NCI-H748 treated with DMSO at 0.1 percent for 48 hours (cell line): ENCODE data around the gene AGTRAP.

Experiments used
- DNase-seq: peaks from one replicate; lab custom pipeline; 2025; lab: John Stamatoyannopoulos, UW

AGTRAP gene

DNA sequence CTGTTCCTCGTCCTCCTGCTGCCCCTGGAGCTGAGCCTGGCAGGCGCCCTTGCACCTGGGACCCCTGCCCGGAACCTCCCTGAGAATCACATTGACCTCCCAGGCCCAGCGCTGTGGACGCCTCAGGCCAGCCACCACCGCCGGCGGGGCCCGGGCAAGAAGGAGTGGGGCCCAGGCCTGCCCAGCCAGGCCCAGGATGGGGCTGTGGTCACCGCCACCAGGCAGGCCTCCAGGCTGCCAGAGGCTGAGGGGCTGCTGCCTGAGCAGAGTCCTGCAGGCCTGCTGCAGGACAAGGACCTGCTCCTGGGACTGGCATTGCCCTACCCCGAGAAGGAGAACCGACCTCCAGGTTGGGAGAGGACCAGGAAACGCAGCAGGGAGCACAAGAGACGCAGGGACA lies 29.6 kb upstream of the AGTRAP start:
- DNase-seq, result no peak

DNA sequence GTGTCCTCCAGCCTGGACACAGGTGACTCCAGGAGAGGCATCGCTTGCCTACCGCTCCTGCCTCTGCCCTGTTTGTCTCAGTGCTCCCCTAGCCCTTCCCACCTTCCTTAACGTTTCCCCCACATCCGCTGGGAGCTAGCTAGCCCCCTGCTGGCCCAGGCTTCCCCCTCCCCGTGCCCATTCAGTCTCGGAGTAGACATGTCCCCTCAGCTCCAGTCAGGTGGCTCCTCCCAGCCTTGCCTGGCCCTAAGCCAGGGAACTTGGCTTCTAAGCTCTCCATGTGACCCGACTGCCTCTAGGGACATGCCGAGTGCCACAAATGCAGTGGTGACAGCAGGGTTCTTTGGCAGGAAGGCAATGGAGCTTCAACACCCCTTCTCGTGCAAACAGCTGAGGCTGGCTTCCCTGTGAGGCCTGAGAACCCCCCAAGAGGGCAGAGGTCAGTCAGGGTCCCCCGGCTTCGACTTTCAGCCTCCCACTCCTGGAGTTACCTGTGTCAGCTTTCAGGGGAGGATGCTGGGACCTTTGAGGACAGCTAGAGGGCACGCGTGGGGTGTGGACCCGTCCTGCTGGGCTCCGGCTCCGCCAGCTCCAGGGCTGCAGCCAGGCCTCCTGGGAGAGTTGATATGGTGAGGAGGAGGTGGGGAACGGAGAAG lies 28.2 kb upstream of the AGTRAP start:
- no peak for DNase-seq

DNA sequence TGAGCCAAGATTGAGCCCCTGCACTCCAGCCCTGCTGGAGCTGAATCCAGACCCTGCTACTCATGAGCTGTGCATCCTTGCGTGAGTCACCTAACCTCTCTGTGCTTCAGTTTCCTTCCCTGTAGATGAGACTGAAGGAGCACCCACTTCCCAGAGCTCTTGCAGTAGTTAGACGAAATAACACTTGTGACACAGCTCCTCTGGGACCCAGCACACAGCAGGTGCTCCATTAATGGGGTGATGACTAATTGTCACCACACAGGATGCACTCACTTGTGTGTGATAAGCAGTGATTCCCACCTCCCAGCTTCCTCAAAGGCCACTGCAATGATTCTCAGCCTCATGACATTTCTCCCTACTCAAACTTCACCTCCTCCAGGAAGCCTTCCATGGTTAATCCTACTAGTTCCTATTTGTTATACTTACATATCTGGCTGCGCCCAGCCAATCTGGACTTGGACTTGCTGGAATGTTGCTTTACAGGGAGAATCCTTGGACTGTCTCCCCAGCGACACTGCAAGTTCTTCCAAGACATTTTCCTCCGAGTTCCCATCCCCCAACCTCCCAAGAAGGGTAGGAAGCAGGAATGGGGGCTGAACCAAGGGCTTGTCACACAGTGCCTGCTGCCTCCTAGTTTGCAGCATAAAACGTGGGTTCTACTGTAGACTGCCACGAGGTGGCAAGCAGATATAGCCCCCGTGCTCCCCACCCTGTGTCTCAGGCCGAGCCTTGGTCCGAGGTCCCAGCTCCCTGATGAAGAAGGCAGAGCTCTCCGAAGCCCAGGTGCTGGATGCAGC lies 27.2 kb upstream of the AGTRAP start:
- no peak for DNase-seq

DNA sequence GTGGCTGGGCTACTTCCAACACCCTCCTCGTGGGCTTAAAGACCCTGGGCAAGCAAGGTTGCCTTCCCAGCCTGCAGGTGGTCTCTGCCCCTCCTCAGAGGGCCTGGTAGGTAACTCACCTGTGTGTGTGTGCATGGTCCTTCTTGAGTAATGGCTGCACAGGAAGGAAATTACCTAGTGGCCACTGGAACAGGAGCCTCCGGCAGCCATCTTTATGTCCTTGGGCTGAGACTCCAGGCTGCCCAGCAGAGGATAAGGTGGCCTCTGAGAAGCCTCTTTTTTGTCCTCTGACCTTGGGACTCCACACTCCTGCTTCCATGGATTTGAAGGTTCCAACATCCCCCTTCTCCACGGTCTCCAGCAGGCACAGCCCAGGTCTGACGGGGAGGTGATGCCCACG lies 24.4 kb upstream of the AGTRAP start:
- no peak for DNase-seq

GRCh38 chr1:11712285-11712684 lies 23.7 kb upstream of the AGTRAP start:
- no peak for DNase-seq

DNA sequence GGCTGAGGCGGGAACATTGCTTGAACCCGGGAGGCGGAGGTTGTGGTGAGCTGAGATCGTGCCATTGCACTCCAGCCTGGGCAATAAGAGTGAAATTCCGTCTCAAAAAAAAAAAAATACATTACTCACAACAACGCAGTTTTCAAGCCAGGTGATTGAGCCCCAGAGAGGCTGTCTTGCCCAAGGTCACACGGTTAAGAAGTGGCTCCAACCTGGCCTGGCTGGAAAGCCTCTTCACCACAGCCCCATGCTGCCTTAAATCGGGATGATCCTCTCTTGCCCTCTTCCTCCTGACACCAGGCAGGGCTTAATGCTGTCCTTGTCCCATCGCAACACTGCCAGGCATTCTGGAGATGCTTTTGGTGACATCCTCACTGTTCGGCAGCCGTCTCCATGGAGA lies 22.8 kb upstream of the AGTRAP start:
- no peak for DNase-seq

DNA sequence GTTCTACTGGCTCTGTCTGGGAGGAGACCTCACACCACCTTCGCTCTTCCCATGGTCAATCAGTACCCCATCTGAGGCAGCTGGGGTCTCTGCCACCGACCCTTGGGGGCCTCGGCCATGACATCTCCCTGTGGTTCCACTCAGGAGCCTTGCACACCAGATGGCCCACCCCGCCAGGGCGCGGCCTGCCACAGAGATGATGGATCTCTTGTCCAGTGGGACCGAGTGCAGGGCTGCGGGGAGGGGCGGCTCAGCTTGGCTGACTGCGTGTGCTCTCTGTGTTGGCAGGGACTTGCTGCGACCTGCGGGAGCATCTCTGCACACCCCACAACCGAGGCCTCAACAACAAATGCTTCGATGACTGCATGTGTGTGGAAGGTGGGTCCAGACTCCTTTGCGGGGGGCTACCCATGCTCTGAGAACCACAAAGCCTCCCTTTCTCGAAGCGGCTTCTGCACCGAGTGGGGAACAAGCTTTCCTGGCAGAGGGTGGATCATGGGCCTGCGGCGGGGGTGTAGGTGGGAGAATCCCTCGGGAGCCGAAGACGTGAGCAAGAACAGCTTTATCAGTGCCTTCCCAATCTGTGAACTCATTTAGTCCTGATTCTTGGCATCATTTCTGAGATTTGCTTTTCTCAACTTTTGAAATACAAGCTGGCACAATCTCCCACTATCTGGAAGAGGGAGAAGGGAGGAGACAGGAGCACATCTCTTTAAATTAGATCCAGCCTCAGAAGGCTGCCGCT lies 20.9 kb upstream of the AGTRAP start:
- no peak for DNase-seq

DNA sequence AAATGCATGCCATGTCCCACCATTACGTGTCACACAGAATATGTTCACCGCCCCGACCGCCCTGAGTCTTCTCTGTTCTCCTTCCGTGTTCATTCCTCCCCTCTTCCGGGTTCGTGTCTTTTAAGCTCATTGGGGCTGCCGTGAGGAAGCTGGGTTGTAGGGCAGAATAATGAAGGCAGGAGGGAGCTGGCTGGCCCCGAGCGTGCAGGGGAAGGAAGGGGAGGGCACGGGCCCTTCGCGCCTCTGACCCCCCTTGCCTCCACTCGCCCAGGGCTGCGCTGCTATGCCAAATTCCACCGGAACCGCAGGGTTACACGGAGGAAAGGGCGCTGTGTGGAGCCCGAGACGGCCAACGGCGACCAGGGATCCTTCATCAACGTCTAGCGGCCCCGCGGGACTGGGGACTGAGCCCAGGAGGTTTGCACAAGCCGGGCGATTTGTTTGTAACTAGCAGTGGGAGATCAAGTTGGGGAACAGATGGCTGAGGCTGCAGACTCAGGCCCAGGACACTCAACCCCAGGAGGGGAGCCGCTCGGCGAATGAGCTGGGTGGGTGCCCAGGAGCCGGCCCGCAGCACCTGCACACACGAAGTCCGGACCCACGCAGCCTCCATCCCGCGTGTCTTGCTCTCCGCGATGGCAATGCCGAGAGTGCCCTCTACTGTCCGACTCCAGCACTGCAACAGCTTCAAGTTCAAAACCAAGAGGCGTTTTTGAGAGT lies 16.5 kb upstream of the AGTRAP start:
- peak; percentile 44 for DNase-seq

GRCh38 chr1:11720033-11720376 lies 15.9 kb upstream of the AGTRAP start:
- no peak for DNase-seq

DNA sequence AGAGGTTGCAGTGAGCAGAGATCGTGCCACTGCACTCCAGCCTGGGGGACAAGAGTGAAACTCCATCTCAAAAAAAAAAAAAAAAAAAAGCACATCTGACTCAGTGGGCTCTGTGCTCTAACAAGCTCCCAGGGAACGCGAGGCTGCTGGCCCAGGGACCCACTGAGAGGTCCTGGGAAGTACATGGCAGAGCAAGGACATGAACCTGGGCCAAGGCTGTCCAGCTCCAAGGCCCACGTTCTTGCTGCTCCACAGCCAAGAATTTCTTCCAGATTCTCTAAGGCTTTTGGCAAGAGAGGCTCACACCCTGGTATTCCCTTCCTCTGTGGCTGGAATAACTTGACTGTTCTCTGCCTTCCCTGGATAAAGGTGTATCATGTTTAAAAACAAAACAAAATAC lies 15.4 kb upstream of the AGTRAP start:
- no peak for DNase-seq

- DNase-seq, result no peak
Measured at GRCh38 chr1:11721311-11721710, 14.6 kb upstream of the AGTRAP start.

DNA sequence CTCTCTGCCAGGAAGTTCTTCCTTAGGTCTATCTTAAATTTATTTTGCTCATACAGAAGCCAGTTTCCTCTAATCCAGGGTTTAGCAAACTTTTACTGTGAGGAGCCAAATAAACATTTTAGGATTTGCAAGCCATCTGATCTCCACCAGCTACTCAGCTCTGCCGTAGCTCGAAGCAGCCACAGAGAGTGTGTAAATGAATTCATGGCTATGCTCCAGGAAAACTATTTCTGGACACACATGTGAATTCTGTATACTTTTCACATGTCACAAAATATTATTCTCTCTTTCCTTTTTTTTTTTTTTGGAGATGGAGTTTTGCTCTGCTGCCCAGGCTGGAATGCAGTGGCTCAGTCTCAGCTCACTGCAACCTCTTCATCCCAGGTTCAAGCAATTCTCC lies 13.4 kb upstream of the AGTRAP start:
- no peak for DNase-seq

GRCh38 chr1:11725616-11726015 lies 10.3 kb upstream of the AGTRAP start:
- DNase-seq, result peak; percentile 35

GRCh38 chr1:11727119-11727518 lies 8.8 kb upstream of the AGTRAP start:
- DNase-seq, result no peak

DNA sequence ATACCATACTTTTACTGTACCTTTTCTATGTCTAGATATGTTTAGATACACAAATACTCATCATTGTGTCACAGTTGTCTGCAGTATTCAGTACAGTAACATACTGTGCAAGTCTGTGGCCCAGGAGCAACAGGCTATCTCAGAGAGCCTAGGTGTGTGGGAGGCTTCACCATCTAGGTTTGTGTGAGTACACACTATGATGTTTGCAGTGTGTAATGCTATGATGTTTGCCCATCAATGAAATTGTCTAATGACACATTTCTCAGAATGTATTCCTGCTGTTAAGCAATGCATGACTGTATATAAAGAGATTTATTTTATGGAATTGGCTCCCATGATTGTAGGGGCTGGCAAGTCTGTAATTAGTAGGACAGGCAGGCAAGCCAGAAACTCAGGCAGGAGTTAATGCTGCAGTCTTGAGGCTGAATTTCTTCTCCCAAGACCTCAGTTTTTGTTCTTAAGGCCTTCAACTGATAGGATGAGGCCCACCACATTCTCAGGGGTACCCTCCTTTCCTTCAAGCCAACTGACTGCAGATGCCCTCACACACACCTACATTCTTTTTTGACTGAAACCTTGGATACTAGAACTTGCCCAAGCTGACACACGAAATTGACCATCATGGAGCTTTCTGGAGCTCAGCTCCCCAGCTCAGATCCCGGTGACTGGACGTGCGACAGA lies 7.7 kb upstream of the AGTRAP start:
- no peak for DNase-seq

DNA sequence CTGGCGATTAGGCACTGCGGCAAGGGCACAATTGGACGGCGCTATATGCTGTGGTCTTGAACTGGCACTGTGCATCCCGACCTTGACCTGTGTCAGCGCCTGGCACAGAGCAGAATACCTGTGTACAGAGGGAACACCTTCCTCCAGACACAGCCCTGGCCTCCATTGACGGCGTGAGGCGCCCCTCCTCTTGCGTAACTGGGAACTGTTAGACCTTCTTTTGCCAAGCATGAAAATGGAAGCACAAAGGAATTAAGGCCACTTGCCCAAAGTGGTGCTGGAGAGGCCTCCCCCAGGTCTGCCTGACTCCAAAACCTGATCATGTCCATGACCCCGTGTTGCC lies 6.8 kb upstream of the AGTRAP start:
- DNase-seq, result no peak

DNA sequence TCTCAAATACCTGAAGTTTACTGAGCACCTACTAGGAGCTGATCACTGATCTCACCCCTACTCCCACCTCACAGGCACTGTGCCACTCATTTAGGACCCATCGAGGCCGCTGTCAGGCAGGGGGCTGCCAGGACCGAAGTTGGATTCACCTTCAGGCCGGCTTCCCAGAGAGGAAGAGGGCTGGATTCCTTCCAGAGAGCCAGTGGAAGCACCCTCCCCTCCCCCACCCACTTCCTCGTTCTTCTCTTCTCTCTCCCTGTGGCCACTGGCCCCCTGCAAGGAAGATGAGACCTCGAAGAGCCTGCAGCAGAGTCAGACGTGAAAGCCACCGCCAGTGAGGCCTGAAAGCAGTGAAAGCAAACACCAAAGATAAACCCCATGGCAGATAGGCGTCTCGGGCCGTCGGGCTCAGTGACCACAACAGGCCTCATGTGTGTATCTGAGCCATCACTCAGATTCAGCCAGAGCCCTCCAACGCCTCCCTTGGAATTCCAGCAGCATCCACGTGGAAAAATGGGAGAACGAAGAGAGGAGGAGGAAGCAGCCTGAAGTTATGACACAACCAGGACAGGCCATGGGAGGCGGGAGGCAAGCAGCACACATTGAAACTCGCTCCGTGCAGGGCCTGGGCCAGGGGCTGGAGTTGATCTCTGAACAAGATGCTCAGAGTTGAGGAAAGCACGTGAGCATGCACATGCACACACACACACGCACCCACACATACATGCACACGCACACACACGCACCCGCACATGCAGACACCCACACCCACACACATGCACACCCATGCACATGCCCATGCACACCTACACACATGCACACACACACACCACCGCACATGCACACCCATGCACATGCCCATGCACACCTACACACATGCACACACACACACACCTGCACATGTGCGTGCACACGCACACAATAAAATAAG lies 6.2 kb upstream of the AGTRAP start:
- DNase-seq, result no peak

GRCh38 chr1:11730429-11730891 lies 5.5 kb upstream of the AGTRAP start:
- DNase-seq, result no peak

DNA sequence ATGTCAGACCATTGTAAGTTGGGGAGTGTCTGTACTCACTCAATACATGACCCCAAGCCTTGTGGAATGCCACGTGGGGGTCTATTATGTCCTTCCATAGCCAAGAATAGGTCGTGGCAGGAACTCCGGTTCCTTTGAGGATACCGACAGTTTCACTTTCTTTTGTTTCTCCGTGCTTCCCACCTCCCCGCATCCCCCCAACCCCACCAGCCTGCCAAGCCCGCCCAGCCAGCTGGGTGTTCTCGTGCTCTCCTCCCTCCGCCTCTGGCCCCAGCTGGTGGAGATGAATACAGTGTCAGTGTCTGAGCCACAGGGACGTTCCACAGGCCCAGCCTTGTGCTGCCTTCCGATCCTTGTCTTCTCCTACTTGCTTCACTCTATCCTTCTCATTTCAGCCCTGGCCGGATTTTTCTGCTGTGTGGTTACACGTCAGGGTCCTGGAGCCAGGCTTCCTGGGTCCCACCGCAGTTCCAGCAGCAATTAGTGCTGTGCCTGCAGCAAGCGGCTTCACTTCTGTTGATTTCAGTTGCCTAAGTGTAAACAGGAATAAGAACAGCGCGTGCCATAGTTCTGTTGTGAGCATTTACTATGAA lies 4.1 kb upstream of the AGTRAP start:
- DNase-seq, result no peak

DNA sequence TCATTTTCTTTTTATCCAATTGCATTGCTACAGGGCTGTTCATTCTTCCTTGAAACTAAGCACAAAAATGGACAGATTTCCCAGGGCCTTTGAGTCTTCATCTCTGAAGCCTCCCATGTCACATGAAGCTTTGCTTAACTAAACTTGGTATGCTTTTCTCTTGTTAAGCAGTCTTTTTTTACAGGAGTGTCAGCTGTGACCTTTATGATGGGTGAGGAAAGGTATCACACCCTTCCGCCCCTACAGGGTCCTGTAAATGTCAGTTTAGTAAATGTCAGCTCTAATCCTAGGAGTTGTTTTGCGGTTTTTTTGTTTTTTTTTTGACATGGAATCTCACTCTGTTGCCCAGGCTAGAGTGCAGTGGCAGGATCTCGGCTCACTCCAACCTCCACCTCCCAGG lies 2.6 kb upstream of the AGTRAP start:
- no peak for DNase-seq

DNA sequence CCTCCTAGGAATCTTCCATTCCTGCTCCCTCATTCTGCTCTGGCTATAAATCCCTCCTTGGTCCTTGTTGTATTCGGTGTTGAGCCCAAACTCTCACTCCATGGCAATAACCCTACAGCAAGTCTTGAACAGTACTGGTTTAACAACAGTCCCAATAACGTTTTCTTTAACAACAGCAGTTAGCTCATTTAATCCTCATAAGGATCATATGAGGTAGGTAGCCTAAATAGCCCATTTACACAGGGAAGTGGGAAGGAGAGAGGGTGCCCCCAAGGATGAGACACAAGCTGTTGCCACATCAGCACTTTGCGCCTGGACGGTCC lies 444 bp upstream of the AGTRAP start:
- DNase-seq, result no peak
